NCI-H524 treated with DMSO at 0.1 percent for 48 hours (cell line): Measurements from ENCODE around the gene HSPB6.
"Not testable (repeated sequence)": the region's sequence is repeated elsewhere in the genome, so short reads cannot be mapped to it uniquely, and the experiment has no call there.

Source experiments
- DNase-seq: peaks from one replicate; lab custom pipeline; 2025; lab: John Stamatoyannopoulos, UW

The HSPB6 gene

GRCh38 chr19:35786299-35787160, 29.7 kb upstream of the HSPB6 start:
- DNase-seq: no peak

GRCh38 chr19:35785339-35785627, 28.5 kb upstream of the HSPB6 start:
- DNase-seq: no peak

- DNase-seq: no peak
These were observed 27.9 kb upstream of the HSPB6 start for GRCh38 chr19:35784503-35785338.

DNA sequence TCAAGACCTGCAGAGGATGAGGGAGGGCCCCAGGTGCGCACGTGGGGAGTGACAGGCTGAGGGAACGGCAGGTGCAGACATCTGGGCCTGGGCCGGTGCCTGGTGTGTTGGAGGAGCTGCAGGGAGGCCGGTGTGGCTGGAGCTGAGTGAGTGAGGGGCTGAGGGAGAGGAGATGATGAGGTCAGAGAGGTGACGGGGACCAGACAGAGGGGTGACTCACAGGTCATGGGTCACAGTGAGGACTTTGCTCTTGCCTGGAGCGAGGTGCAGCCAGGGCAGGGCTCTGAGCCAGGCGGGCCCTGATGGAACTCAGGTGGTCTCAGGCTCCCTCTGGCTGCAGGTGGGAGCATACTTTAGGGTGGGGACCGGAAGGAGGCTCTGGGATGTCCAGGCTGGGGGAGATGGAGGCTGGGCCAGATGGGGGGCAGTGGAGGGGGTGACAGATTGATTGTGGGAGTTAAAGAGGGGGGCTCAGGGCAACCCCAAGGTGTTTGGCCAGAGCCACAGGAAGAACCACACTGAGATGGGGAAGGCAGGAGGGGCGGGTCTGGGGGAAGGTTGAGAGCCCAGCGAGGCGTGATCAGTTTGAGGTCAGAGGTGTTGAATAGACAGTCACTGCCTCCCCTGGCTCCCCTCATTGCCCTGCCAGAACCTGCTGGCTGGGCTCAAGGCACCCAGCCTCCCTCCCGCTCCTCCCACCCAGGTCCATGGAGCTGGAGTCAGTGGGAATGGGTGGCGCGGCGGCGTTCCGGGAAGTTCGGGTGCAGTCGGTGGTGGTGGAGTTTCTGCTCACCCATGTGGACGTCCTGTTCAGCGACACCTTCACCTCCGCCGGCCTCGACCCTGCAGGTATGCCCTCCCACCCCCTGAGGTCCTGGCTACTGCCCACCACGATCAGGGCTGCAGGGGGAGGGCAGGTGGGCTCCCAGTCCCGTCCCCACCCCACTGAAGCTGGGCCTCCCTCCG, 26.9 kb upstream of the HSPB6 start:
- no peak for DNase-seq

GRCh38 chr19:35782589-35782988, 25.8 kb upstream of the HSPB6 start:
- no peak for DNase-seq

DNA sequence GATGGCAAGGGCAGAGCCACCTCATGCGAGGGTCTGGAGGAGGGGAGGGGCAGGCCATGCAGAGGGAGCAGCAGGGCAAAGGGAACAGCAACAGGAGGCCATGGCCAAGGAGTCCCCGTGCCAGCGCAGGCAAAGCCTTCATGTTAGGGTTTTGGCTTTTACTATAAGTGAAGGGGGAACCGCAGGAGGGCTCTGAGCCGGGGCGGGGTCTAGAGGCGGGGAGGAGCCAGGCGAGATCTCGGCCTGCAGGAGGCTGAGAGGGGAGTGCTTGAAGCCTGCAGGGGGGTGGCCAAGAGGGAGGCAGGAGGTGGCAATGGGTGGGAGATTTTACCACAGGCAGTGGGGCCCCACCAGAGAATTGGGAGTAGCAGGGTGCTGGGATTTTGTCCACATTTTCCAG, 24.8 kb upstream of the HSPB6 start:
- DNase-seq: no peak

DNA sequence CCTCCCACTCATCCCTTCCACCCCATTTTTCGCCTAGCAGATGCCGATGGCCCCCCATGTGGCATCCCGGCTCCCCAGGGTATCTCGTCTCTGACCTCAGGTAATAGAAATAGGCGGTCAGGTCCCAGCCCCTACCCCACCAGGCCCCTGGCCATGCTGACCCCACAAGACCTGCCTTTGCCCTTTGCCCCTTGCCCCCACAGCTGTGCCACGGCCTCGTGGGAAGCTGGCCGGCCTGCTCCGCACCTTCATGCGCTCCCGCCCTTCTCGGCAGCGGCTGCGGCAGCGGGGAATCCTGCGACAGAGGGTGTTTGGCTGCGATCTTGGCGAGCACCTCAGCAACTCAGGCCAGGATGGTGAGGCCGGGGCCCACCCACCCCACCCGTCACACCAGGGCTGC, 23.9 kb upstream of the HSPB6 start:
- DNase-seq: no peak

GRCh38 chr19:35780058-35780457, 23.2 kb upstream of the HSPB6 start:
- no peak for DNase-seq

GRCh38 chr19:35779033-35779432, 22.2 kb upstream of the HSPB6 start:
- DNase-seq: no peak

- no peak for DNase-seq
These were observed 21.1 kb upstream of the HSPB6 start for GRCh38 chr19:35777961-35778360.

- no peak for DNase-seq
These were observed 20.4 kb upstream of the HSPB6 start for GRCh38 chr19:35777086-35777841.

- no peak for DNase-seq
These were observed 19.4 kb upstream of the HSPB6 start for GRCh38 chr19:35776102-35776788.

GRCh38 chr19:35775298-35776101, 18.7 kb upstream of the HSPB6 start, which contains the start of gene ARHGAP33:
Gene ARHGAP33, plus strand, starts transcription at chr19:35775564. Its CDS starts 95 bp downstream, at chr19:35775659.
- peak; percentile 85 for DNase-seq

GRCh38 chr19:35775046-35775297, 18.1 kb upstream of the HSPB6 start:
- DNase-seq: no peak

- no peak for DNase-seq
These were observed 17.6 kb upstream of the HSPB6 start for GRCh38 chr19:35774274-35775045.

- DNase-seq: no peak
These were observed 16.4 kb upstream of the HSPB6 start for GRCh38 chr19:35773020-35773806.

DNA sequence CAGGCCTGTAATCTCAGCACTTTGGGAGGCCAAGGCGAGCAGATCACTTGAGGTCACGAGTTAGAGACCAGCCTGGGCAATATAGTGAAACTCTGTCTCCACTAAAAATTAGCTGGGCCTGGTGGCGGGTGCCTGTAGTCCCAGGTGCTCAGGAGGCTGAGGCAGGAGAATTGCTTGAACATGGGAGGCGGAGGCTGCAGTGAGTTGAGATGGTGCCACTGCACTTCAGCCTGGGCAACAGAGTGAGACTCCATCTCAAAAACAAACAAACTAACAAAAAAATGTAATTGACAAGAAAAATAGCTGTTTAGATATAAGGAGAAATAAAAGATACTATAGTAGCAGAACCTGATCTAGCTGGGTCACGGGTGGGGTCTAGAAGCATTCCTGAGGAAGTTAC, 15.5 kb upstream of the HSPB6 start:
- DNase-seq: not testable (repeated sequence)

DNA sequence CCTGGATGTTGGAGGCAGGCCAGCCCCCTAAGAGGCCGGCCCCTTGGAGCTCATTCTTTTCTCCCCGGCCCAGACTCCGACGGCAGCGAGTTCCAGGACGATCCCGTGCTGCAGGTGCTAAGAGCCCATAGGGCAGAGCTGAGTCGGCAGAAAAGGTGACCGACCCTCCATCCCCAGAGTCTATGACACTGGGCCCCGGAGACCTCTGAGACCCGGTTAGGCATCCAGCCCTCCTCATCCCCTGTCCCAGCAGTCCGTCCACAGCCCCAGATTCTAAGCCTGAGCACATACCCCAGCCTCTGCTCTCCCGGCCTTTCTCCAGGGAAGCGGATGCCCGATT, 11.2 kb upstream of the HSPB6 start:
- DNase-seq: no peak
